Neural progenitor cell (in vitro differentiated cells): ENCODE results near the gene CAPN11.

Experiments used
- CTCF ChIP-seq: fragments of 200-600 bp; sonication (generic); IDR thresholded peaks from 2 replicates; pipeline ENCODE4 v1.5.1; 2017; ENCODE audit warnings: antibody characterized with exemption, mild to moderate bottlenecking
- EZH2 ChIP-seq: fragments of 200-600 bp; sonication (generic); IDR thresholded peaks from 2 replicates; pipeline ENCODE4 v1.6.1; 2017; ENCODE audit warnings: antibody characterized with exemption, mild to moderate bottlenecking, moderate library complexity
- EZH2phosphoT487 ChIP-seq: fragments of 200-600 bp; sonication (generic); IDR thresholded peaks from 2 replicates; pipeline ENCODE4 v1.6.1; 2017; ENCODE audit warnings: antibody characterized with exemption

GRCh38 chr6:44222486-44223318, 64.1 kb downstream of the CAPN11 start:
- TF ChIP-seq CTCF (no peak), EZH2phosphoT487 (no peak), EZH2 (no peak)
